GM23338 (cell line): ENCODE measurements around the gene NPW. TPM values are rescaled to one million over a fixed set of nuclear protein-coding genes. Genes with fewer than 3 reads are reported as not detected.

Source experiments
- ATAC-seq: fragments of 200-7000 bp; cut with Tn5 transposase; 3 replicates; pipeline ENCODE4 v1.9.1; 2020
- DNase-seq: peaks from one replicate; pipeline ENCODE4 v3.0.0-alpha.2; 2015; ENCODE audit warnings: low spot score
- H2AFZ ChIP-seq: fragments of 200-600 bp; sonication (generic); 2 replicates; pipeline ENCODE4 v1.8.0; 2016; ENCODE audit warnings: antibody characterized with exemption, mild to moderate bottlenecking, moderate library complexity
- H3F3A ChIP-seq: fragments of 200-600 bp; sonication (generic); replicated peaks from 2 replicates; pipeline ENCODE4 v1.8.0; 2017; ENCODE audit warnings: antibody characterized with exemption, mixed run types, low read depth
- H3K27ac ChIP-seq: fragments of 200-600 bp; sonication (generic); 2 replicates; pipeline ENCODE4 v1.6.1; 2016; ENCODE audit warnings: low read depth
- H3K27me3 ChIP-seq: fragments of 200-600 bp; sonication (generic); 2 replicates; pipeline ENCODE4 v1.8.0; 2016; ENCODE audit warnings: mild to moderate bottlenecking, mixed run types, moderate library complexity; ENCODE audit not compliant: insufficient read depth
- H3K36me3 ChIP-seq: fragments of 200-600 bp; sonication (generic); 2 replicates; pipeline ENCODE4 v1.8.0; 2016; ENCODE audit warnings: mild to moderate bottlenecking; ENCODE audit not compliant: insufficient read depth
- H3K4me1 ChIP-seq: fragments of 200-600 bp; sonication (generic); 2 replicates; pipeline ENCODE4 v1.8.0; 2016; ENCODE audit warnings: mild to moderate bottlenecking, moderate library complexity; ENCODE audit not compliant: insufficient read depth
- H3K4me2 ChIP-seq: fragments of 200-600 bp; sonication (generic); 2 replicates; pipeline ENCODE4 v1.7.1; 2017; ENCODE audit warnings: mixed run types
- H3K4me3 ChIP-seq: fragments of 200-600 bp; sonication (generic); 2 replicates; pipeline ENCODE4 v1.6.1; 2016; ENCODE audit warnings: mixed run types
- H3K79me2 ChIP-seq: fragments of 200-600 bp; sonication (generic); replicated peaks from 2 replicates; pipeline ENCODE4 v1.8.0; 2017; ENCODE audit warnings: mild to moderate bottlenecking; ENCODE audit not compliant: insufficient read depth
- H3K9me2 ChIP-seq: fragments of 200-600 bp; sonication (generic); 2 replicates; pipeline ENCODE4 v1.8.0; 2017; ENCODE audit not compliant: insufficient read depth
- H4K20me1 ChIP-seq: fragments of 200-600 bp; sonication (generic); replicated peaks from 2 replicates; pipeline ENCODE4 v1.8.0; 2017; ENCODE audit warnings: mild to moderate bottlenecking; ENCODE audit not compliant: insufficient read depth
- H3K27ac Mint-ChIP-seq: 2 replicates; pipeline ENCODE4 v1.8.0; 2020; ENCODE audit warnings: inconsistent platforms, mild to moderate bottlenecking, moderate library complexity, mixed read lengths
- H3K27me3 Mint-ChIP-seq: 3 replicates; pipeline ENCODE4 v1.8.0; 2022; ENCODE audit warnings: low read depth, mild to moderate bottlenecking, moderate library complexity, mixed read lengths, inconsistent platforms; ENCODE audit not compliant: insufficient read depth, poor library complexity
- H3K36me3 Mint-ChIP-seq: 3 replicates; pipeline ENCODE4 v1.8.0; 2021; ENCODE audit warnings: low read depth, mild to moderate bottlenecking, inconsistent platforms, moderate library complexity, mixed read lengths
- H3K4me1 Mint-ChIP-seq: 3 replicates; pipeline ENCODE4 v1.8.0; 2020; ENCODE audit warnings: mild to moderate bottlenecking, inconsistent platforms, mixed read lengths
- H3K4me3 Mint-ChIP-seq: 3 replicates; pipeline ENCODE4 v1.8.0; 2021; ENCODE audit warnings: moderate library complexity, mild to moderate bottlenecking, inconsistent platforms, mixed read lengths
- H3K9me3 Mint-ChIP-seq: 3 replicates; pipeline ENCODE4 v1.8.0; 2020; ENCODE audit warnings: moderate library complexity, mild to moderate bottlenecking, inconsistent platforms, mixed read lengths
- CREB1 ChIP-seq: fragments of 250-450 bp; sonication (Bioruptor Pico); IDR thresholded peaks from 2 replicates; pipeline ENCODE4 v1.5.0; 2020; ENCODE audit warnings: low read depth, mild to moderate bottlenecking, moderate library complexity
- EZH2 ChIP-seq: fragments of 200-600 bp; sonication (generic); IDR thresholded peaks from one replicate; pipeline ENCODE4 v1.8.0; 2017; ENCODE audit warnings: antibody characterized with exemption, mild to moderate bottlenecking, low read depth; ENCODE audit not compliant: unreplicated experiment
- EZH2phosphoT487 ChIP-seq: fragments of 200-600 bp; sonication (generic); IDR thresholded peaks from one replicate; pipeline ENCODE4 v1.8.1; 2018; ENCODE audit warnings: antibody characterized with exemption; ENCODE audit not compliant: unreplicated experiment
- JUNB ChIP-seq: IDR thresholded peaks from one replicate; pipeline ENCODE4 v1.6.1; 2016; ENCODE audit warnings: antibody characterized with exemption; ENCODE audit not compliant: unreplicated experiment
- NANOG ChIP-seq: IDR thresholded peaks from 2 replicates; pipeline ENCODE4 v1.6.1; 2016; ENCODE audit warnings: antibody characterized with exemption, borderline replicate concordance
- POLR2AphosphoS5 ChIP-seq: IDR thresholded peaks from 2 replicates; pipeline ENCODE4 v1.6.1; 2016; ENCODE audit warnings: antibody characterized with exemption, low read depth
- STAT1 ChIP-seq: IDR thresholded peaks from one replicate; pipeline ENCODE4 v1.6.1; 2016; ENCODE audit warnings: antibody characterized with exemption; ENCODE audit not compliant: unreplicated experiment
- ZNF114 ChIP-seq: fragments of 250-450 bp; sonication (Bioruptor Pico); IDR thresholded peaks from 2 replicates; pipeline ENCODE4 v1.5.0; 2020; ENCODE audit warnings: mild to moderate bottlenecking, moderate library complexity
- ZNF331 ChIP-seq: fragments of 250-450 bp; sonication (Bioruptor Pico); IDR thresholded peaks from 2 replicates; pipeline ENCODE4 v1.5.0; 2020; ENCODE audit warnings: low read depth, mild to moderate bottlenecking, moderate library complexity
- polyA plus RNA-seq: library from polyadenylated mRNA; unstranded; fragments of >200 nt; fragmentation: Nextera tagmentation; extraction: Ambion mirVana; gene quantifications from 2 replicates; pipeline ENCODE4 v1.2.1, GENCODE V29; 2016
- total RNA-seq: library from RNA; depleted of rRNA; stranded (reverse); fragments of >200 nt; shearing (Covaris generic); gene quantifications from 2 replicates; pipeline ENCODE4 v1.2.3, GENCODE V29; 2014
- TF ChIP-seq, protein P1 (sequence below): IDR thresholded peaks from 2 replicates; pipeline ENCODE4 v1.6.1; 2016; ENCODE audit warnings: antibody characterized with exemption
- TF ChIP-seq, protein P2 (sequence below): fragments of 250-450 bp; sonication (Bioruptor Pico); IDR thresholded peaks from 2 replicates; pipeline ENCODE4 v1.5.0; 2020; ENCODE audit warnings: mild to moderate bottlenecking, moderate library complexity
- TF ChIP-seq, protein P3 (sequence below), 2 experiments: fragments of 200-600 bp in 1 of 2; sonication (generic) in 1 of 2; conservative IDR thresholded peaks; 2 replicates each; pipeline versions ENCODE4 v1.5.1 to v1.6.1; 2016 to 2017; ENCODE audit warnings: antibody characterized with exemption in 2 of 2, low read depth in 2 of 2, mild to moderate bottlenecking in 2 of 2, moderate library complexity in 1 of 2
- TF ChIP-seq, protein P4 (sequence below): IDR thresholded peaks from one replicate; pipeline ENCODE4 v1.6.1; 2018; ENCODE audit warnings: antibody characterized with exemption; ENCODE audit not compliant: unreplicated experiment

Gene NPW
- total and polyA plus RNA-seq, 2 experiments from 2014 or later: 4.5 to 37.6 TPM

DNA sequence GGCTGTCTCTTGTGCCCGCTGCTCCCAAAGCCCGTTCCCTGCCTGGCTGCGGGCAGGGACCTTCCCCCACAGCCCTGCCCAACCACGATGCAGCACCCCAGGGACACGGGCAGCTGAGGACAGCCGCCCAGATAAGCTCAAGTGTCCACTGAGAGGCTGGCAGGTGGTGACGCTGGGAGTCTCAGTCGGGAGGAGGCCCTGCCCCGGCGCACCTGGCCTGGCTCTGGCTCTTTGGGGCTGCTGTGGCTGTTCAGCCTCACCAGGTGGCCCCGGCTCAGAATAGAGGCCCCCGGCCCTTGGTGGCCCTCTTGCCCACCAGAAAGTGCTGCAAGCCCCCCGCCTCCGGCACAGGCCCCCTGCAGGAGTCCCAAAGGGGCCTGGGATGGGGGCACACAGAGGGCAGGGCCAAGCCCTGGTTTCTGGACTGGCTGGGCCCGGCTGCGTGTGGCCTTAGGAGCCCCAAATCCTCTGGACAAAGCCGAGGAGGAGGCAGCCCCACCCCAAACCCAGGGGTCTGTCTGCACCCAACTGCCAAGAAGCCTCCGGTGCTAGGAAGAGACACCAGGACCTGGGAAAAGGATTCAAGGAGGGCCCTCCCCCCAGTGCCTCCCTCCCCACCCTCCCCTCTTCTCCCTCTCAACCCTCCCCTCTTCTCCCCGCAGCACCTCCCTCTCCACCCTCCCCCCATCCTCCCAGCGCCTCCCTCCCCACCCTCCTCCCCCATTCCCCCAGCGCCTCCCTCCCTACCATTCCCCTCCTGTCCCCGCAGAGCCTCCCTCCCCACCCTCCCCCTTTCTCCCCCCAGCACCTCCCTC is 22.8 kb downstream of the NPW start:
- Histone ChIP-seq H4K20me1 (peaks cover 3% of the 10 kb centered on the region; the same call in 1 of the 2 replicates), H3K27ac (no peak overlapping the region), H3K79me2 (peaks cover 10% of the 10 kb centered on the region), H2AFZ (no peak overlapping the region), H3K36me3 (no peaks in the 10 kb centered on the region), H3K27me3 (no peaks in the 10 kb centered on the region), H3K4me2 (no peak overlapping the region), H3K4me1 (peaks cover 5% of the 10 kb centered on the region; the same call in 1 of the 2 replicates), H3K4me3 (no peak overlapping the region), H3K9me2 (no peaks in the 10 kb centered on the region), H3F3A (0 out of 2 replicates have a peak, but pooled peaks cover 5% of the 10 kb centered on the region)
- no peak for TF ChIP-seq NANOG
- TF ChIP-seq EZH2phosphoT487: no peak
- no peak for TF ChIP-seq JUNB
- TF ChIP-seq EZH2: no peak
- TF ChIP-seq CREB1 (CRISPR knock-in tag): no peak
- TF ChIP-seq, protein P1, sequence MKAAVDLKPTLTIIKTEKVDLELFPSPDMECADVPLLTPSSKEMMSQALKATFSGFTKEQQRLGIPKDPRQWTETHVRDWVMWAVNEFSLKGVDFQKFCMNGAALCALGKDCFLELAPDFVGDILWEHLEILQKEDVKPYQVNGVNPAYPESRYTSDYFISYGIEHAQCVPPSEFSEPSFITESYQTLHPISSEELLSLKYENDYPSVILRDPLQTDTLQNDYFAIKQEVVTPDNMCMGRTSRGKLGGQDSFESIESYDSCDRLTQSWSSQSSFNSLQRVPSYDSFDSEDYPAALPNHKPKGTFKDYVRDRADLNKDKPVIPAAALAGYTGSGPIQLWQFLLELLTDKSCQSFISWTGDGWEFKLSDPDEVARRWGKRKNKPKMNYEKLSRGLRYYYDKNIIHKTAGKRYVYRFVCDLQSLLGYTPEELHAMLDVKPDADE: no peak
- no peak for TF ChIP-seq ZNF331 (CRISPR knock-in tag)
- no peak for TF ChIP-seq ZNF114 (CRISPR knock-in tag)
- no peak for TF ChIP-seq POLR2AphosphoS5
- TF ChIP-seq, protein P2, sequence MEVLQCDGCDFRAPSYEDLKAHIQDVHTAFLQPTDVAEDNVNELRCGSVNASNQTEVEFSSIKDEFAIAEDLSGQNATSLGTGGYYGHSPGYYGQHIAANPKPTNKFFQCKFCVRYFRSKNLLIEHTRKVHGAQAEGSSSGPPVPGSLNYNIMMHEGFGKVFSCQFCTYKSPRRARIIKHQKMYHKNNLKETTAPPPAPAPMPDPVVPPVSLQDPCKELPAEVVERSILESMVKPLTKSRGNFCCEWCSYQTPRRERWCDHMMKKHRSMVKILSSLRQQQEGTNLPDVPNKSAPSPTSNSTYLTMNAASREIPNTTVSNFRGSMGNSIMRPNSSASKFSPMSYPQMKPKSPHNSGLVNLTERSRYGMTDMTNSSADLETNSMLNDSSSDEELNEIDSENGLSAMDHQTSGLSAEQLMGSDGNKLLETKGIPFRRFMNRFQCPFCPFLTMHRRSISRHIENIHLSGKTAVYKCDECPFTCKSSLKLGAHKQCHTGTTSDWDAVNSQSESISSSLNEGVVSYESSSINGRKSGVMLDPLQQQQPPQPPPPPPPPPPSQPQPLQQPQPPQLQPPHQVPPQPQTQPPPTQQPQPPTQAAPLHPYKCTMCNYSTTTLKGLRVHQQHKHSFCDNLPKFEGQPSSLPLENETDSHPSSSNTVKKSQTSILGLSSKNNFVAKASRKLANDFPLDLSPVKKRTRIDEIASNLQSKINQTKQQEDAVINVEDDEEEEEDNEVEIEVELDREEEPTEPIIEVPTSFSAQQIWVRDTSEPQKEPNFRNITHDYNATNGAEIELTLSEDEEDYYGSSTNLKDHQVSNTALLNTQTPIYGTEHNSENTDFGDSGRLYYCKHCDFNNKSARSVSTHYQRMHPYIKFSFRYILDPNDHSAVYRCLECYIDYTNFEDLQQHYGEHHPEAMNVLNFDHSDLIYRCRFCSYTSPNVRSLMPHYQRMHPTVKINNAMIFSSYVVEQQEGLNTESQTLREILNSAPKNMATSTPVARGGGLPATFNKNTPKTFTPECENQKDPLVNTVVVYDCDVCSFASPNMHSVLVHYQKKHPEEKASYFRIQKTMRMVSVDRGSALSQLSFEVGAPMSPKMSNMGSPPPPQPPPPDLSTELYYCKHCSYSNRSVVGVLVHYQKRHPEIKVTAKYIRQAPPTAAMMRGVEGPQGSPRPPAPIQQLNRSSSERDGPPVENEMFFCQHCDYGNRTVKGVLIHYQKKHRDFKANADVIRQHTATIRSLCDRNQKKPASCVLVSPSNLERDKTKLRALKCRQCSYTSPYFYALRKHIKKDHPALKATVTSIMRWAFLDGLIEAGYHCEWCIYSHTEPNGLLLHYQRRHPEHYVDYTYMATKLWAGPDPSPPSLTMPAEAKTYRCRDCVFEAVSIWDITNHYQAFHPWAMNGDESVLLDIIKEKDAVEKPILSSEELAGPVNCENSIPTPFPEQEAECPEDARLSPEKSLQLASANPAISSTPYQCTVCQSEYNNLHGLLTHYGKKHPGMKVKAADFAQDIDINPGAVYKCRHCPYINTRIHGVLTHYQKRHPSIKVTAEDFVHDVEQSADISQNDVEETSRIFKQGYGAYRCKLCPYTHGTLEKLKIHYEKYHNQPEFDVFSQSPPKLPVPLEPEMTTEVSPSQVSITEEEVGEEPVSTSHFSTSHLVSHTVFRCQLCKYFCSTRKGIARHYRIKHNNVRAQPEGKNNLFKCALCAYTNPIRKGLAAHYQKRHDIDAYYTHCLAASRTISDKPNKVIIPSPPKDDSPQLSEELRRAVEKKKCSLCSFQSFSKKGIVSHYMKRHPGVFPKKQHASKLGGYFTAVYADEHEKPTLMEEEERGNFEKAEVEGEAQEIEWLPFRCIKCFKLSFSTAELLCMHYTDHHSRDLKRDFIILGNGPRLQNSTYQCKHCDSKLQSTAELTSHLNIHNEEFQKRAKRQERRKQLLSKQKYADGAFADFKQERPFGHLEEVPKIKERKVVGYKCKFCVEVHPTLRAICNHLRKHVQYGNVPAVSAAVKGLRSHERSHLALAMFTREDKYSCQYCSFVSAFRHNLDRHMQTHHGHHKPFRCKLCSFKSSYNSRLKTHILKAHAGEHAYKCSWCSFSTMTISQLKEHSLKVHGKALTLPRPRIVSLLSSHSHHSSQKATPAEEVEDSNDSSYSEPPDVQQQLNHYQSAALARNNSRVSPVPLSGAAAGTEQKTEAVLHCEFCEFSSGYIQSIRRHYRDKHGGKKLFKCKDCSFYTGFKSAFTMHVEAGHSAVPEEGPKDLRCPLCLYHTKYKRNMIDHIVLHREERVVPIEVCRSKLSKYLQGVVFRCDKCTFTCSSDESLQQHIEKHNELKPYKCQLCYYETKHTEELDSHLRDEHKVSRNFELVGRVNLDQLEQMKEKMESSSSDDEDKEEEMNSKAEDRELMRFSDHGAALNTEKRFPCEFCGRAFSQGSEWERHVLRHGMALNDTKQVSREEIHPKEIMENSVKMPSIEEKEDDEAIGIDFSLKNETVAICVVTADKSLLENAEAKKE: no peak
- TF ChIP-seq, protein P3, sequence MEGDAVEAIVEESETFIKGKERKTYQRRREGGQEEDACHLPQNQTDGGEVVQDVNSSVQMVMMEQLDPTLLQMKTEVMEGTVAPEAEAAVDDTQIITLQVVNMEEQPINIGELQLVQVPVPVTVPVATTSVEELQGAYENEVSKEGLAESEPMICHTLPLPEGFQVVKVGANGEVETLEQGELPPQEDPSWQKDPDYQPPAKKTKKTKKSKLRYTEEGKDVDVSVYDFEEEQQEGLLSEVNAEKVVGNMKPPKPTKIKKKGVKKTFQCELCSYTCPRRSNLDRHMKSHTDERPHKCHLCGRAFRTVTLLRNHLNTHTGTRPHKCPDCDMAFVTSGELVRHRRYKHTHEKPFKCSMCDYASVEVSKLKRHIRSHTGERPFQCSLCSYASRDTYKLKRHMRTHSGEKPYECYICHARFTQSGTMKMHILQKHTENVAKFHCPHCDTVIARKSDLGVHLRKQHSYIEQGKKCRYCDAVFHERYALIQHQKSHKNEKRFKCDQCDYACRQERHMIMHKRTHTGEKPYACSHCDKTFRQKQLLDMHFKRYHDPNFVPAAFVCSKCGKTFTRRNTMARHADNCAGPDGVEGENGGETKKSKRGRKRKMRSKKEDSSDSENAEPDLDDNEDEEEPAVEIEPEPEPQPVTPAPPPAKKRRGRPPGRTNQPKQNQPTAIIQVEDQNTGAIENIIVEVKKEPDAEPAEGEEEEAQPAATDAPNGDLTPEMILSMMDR (conservative IDR thresholded peaks at IDR 0.05; ENCODE audit: low read depth in 2 of 2): no peak
- TF ChIP-seq, protein P4, sequence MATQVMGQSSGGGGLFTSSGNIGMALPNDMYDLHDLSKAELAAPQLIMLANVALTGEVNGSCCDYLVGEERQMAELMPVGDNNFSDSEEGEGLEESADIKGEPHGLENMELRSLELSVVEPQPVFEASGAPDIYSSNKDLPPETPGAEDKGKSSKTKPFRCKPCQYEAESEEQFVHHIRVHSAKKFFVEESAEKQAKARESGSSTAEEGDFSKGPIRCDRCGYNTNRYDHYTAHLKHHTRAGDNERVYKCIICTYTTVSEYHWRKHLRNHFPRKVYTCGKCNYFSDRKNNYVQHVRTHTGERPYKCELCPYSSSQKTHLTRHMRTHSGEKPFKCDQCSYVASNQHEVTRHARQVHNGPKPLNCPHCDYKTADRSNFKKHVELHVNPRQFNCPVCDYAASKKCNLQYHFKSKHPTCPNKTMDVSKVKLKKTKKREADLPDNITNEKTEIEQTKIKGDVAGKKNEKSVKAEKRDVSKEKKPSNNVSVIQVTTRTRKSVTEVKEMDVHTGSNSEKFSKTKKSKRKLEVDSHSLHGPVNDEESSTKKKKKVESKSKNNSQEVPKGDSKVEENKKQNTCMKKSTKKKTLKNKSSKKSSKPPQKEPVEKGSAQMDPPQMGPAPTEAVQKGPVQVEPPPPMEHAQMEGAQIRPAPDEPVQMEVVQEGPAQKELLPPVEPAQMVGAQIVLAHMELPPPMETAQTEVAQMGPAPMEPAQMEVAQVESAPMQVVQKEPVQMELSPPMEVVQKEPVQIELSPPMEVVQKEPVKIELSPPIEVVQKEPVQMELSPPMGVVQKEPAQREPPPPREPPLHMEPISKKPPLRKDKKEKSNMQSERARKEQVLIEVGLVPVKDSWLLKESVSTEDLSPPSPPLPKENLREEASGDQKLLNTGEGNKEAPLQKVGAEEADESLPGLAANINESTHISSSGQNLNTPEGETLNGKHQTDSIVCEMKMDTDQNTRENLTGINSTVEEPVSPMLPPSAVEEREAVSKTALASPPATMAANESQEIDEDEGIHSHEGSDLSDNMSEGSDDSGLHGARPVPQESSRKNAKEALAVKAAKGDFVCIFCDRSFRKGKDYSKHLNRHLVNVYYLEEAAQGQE: no peak
- no peak for TF ChIP-seq STAT1
- H3K27me3 Mint-ChIP-seq: peaks cover 12% of the 10 kb centered on the region
- H3K9me3 Mint-ChIP-seq: no peaks in the 10 kb centered on the region
- H3K4me1 Mint-ChIP-seq: peaks cover 11% of the 10 kb centered on the region
- no peak overlapping the region for H3K27ac Mint-ChIP-seq
- DNase-seq: no peak
- no peak overlapping the region for H3K4me3 Mint-ChIP-seq
- no peak for ATAC-seq
- H3K36me3 Mint-ChIP-seq: no peaks in the 10 kb centered on the region
